Smooth muscle cell (in vitro differentiated cells): ENCODE results near the gene HGFAC. TPM values are rescaled to one million over a fixed set of nuclear protein-coding genes. Genes with fewer than 3 reads are reported as not detected.

Experiments used
- DNase-seq: peaks from one replicate; lab custom pipeline; 2025; ENCODE audit not compliant: unreplicated experiment; lab: John Stamatoyannopoulos, UW
- H2AFZ ChIP-seq: fragments of 200-600 bp; sonication (generic); 2 replicates; pipeline ENCODE4 v1.6.0; 2016; ENCODE audit warnings: antibody characterized with exemption, low read depth, mild to moderate bottlenecking
- H3F3A ChIP-seq: fragments of 200-600 bp; sonication (generic); 2 replicates; pipeline ENCODE4 v1.6.0; 2017; ENCODE audit warnings: antibody characterized with exemption, low read depth
- H3K27ac ChIP-seq: fragments of 200-600 bp; sonication (generic); 2 replicates; pipeline ENCODE4 v1.5.1; 2016; ENCODE audit warnings: low read depth, mild to moderate bottlenecking
- H3K27me3 ChIP-seq: fragments of 200-600 bp; sonication (generic); 2 replicates; pipeline ENCODE4 v1.6.1; 2016; ENCODE audit warnings: low read depth, mild to moderate bottlenecking
- H3K36me3 ChIP-seq: fragments of 200-600 bp; sonication (generic); 2 replicates; pipeline ENCODE4 v1.5.1; 2016; ENCODE audit warnings: low read depth
- H3K4me1 ChIP-seq: fragments of 200-600 bp; sonication (generic); 2 replicates; pipeline ENCODE4 v1.5.1; 2016; ENCODE audit warnings: low read depth
- H3K4me2 ChIP-seq: fragments of 200-600 bp; sonication (generic); 2 replicates; pipeline ENCODE4 v1.6.0; 2016; ENCODE audit warnings: mild to moderate bottlenecking
- H3K4me3 ChIP-seq: fragments of 200-600 bp; sonication (generic); 2 replicates; pipeline ENCODE4 v1.5.1; 2016; ENCODE audit warnings: mild to moderate bottlenecking
- H3K79me2 ChIP-seq: fragments of 200-600 bp; sonication (generic); 2 replicates; pipeline ENCODE4 v1.6.0; 2016; ENCODE audit warnings: low read depth, mild to moderate bottlenecking
- H3K9ac ChIP-seq: fragments of 200-600 bp; sonication (generic); 2 replicates; pipeline ENCODE4 v1.6.0; 2016; ENCODE audit warnings: low read depth
- H3K9me3 ChIP-seq: fragments of 200-600 bp; sonication (generic); replicated peaks from 2 replicates; pipeline ENCODE4 v1.5.1; 2016; ENCODE audit warnings: low read depth
- H4K20me1 ChIP-seq: fragments of 200-600 bp; sonication (generic); 2 replicates; pipeline ENCODE4 v1.6.0; 2016; ENCODE audit warnings: low read depth
- WGBS: methylation state at CpG from one replicate; pipeline ENCODE4 v1.1.7; 2016; ENCODE audit warnings: low lambda C conversion rate; 5-methylcytosine and 5-hydroxymethylcytosine counted together
- polyA plus RNA-seq: library from polyadenylated mRNA; unstranded; fragments of >200 nt; fragmentation: Nextera tagmentation; extraction: Ambion mirVana; gene quantifications from 2 replicates; pipeline ENCODE4 v1.2.1, GENCODE V29; 2016
- total RNA-seq: library from RNA; depleted of rRNA; stranded (reverse); fragments of >200 nt; gene quantifications from 2 replicates; pipeline ENCODE4 v1.2.3, GENCODE V29; 2014
- TF ChIP-seq, protein P1 (sequence below): fragments of 200-600 bp; sonication (generic); IDR thresholded peaks from 2 replicates; pipeline ENCODE4 v1.5.1; 2017; ENCODE audit warnings: borderline replicate concordance, mild to moderate bottlenecking, antibody characterized with exemption; ENCODE audit not compliant: insufficient read depth, poor library complexity, severe bottlenecking

Gene HGFAC
- total RNA-seq, result 0.27 and 0.58 TPM in 2 replicates
- polyA plus RNA-seq, result not detected in 2 replicates

DNA sequence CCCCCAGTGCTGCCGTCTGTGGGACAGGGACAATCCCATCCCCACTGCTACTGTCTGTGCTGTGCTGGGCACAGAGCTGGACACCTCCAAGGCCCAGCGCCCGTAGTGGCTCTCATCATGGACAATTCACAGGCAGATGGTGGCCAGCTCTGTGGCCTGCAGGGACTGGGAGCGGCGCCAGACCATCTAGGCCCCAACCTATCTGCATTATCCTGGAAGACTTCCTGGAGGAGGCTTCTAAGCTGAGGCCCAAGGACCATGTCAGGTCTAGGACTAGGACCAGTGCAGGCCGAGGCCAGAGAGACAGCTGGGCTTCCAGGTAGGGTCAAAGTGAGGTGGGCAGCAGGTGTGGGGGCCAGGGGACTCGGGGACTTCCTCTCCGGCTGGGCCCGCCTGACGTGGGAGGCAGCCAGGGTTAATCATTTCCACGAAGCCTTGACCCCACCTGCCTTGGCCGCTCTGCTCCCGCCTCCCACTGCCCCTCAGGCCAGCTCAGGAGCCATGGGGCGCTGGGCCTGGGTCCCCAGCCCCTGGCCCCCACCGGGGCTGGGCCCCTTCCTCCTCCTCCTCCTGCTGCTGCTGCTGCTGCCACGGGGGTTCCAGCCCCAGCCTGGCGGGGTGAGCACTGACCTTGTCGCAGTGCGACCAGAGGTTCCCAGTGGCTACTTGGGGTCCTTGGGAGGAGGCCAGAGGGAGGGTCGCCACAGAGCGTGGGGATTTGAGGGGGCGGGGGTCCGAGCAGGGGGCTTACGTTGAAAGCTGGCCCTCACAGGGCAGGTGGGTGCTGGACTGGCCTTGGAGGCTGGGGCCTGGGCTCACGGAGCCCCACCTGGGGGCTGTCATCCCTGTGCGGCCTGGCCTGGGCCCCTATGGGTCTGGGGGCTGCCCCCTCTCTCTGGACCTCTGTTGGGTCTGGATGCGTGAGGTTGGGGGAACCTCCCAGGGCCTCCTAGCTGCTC lies at the start of gene HGFAC:
Gene HGFAC (plus strand): TSS at position 468 of the 959 bp plus-strand sequence. CDS start 34 bp downstream, at position 502.
- WGBS, result 92% methylated on average over 17 of the region's 27 CpGs
- Histone ChIP-seq H3K36me3 (no peaks in the 10 kb centered on the region), H3K4me1 (no peaks in the 10 kb centered on the region), H3F3A (no peaks in the 10 kb centered on the region), H3K9ac (no peak within 1 kb of the TSS), H4K20me1 (no peaks in the 10 kb centered on the region), H3K27me3 (no peaks in the 10 kb centered on the region), H3K79me2 (no peaks in the 10 kb centered on the region), H3K4me3 (no peak within 1 kb of the TSS), H3K4me2 (no peak within 1 kb of the TSS), H3K9me3 (no peaks in the 10 kb centered on the region), H3K27ac (no peak within 1 kb of the TSS), H2AFZ (no peak within 1 kb of the TSS)
- TF ChIP-seq, protein P1, sequence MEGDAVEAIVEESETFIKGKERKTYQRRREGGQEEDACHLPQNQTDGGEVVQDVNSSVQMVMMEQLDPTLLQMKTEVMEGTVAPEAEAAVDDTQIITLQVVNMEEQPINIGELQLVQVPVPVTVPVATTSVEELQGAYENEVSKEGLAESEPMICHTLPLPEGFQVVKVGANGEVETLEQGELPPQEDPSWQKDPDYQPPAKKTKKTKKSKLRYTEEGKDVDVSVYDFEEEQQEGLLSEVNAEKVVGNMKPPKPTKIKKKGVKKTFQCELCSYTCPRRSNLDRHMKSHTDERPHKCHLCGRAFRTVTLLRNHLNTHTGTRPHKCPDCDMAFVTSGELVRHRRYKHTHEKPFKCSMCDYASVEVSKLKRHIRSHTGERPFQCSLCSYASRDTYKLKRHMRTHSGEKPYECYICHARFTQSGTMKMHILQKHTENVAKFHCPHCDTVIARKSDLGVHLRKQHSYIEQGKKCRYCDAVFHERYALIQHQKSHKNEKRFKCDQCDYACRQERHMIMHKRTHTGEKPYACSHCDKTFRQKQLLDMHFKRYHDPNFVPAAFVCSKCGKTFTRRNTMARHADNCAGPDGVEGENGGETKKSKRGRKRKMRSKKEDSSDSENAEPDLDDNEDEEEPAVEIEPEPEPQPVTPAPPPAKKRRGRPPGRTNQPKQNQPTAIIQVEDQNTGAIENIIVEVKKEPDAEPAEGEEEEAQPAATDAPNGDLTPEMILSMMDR, result no peak
- DNase-seq, result no peak

DNA sequence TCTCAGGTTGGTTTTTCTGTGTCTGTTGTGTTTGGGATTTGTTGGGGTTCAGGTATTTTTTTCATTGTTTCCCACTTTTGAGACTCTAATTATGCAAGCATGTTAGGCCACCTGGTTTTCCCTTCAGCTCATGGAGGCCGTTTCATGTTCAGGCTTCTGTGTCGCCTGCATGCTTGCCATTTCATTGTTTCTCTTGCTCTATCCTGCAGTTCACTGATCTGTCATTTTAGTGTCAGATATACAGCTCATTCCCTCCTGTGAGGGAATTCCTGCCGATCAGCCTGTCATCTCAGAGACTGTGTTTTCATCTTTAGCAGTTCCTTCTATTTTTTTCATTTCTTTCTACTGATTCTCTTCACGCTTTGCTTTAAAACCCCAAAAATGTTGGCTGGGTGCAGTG lies 49.4 kb upstream of the HGFAC start:
- 77% methylated on average over 4 of the region's 4 CpGs for WGBS
- no peaks in the 10 kb centered on the region for H3F3A ChIP-seq
- no peaks in the 10 kb centered on the region for H3K36me3 ChIP-seq
- H3K9ac ChIP-seq, result no peak overlapping the region
- H3K9me3 ChIP-seq, result no peaks in the 10 kb centered on the region
- no peak overlapping the region for H3K4me3 ChIP-seq
- no peak overlapping the region for H3K27ac ChIP-seq
- peaks cover 43% of the 10 kb centered on the region for H4K20me1 ChIP-seq
- peaks cover 47% of the 10 kb centered on the region for H3K4me1 ChIP-seq
- no peak overlapping the region for H3K4me2 ChIP-seq
- no peaks in the 10 kb centered on the region for H3K27me3 ChIP-seq
- TF ChIP-seq, protein P1, result no peak
- H2AFZ ChIP-seq, result no peak overlapping the region
- no peak for DNase-seq
- peaks cover 6% of the 10 kb centered on the region for H3K79me2 ChIP-seq

DNA sequence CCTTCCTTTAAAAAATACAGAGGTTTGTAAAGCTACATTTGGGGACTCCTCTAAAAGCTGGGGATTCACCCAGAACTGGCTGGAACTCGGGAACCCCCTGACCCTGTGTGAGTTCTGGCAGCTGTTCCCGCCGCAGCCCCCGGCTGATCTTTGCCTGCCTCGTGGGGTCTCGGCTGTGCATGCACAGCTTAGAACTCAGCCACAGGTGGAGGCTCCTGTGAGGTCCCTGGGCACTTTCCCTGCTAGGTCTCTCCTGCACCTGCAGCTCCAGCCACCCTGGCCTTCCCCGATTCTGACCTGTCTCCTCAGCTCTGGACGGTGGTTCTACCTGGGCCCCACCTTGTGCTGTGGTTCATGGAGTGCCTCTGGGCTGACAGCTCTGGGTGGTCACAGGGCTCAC lies 48.6 kb upstream of the HGFAC start:
- H2AFZ ChIP-seq, result no peak overlapping the region
- H3K27me3 ChIP-seq, result no peaks in the 10 kb centered on the region
- H3K4me1 ChIP-seq, result peaks cover 38% of the 10 kb centered on the region
- peaks cover 6% of the 10 kb centered on the region for H3K79me2 ChIP-seq
- WGBS, result 89% methylated on average over 8 of the region's 8 CpGs
- H3K27ac ChIP-seq, result no peak overlapping the region
- TF ChIP-seq, protein P1, result no peak
- no peak overlapping the region for H3K4me3 ChIP-seq
- peaks cover 43% of the 10 kb centered on the region for H4K20me1 ChIP-seq
- H3F3A ChIP-seq, result no peaks in the 10 kb centered on the region
- H3K9ac ChIP-seq, result no peak overlapping the region
- H3K36me3 ChIP-seq, result no peaks in the 10 kb centered on the region
- H3K4me2 ChIP-seq, result no peak overlapping the region
- no peaks in the 10 kb centered on the region for H3K9me3 ChIP-seq
- no peak for DNase-seq
